Colonic mucosa (tissue), 4 donors: ENCODE measurements around the gene CCDC78. TPM values are rescaled to one million over a fixed set of nuclear protein-coding genes. Genes with fewer than 3 reads are reported as not detected.

Experiments
- DNase-seq: peaks from one replicate; pipeline ENCODE4 v3.0.0-alpha.2; 2020
- H3K27ac ChIP-seq: fragments of 200-600 bp; one replicate; pipeline ENCODE4 v1.8.0; 2021
- H3K27me3 ChIP-seq: fragments of 200-600 bp; one replicate; pipeline ENCODE4 v1.8.0; 2021
- H3K36me3 ChIP-seq: fragments of 200-600 bp; one replicate; pipeline ENCODE4 v1.8.0; 2021
- H3K4me1 ChIP-seq: fragments of 200-600 bp; one replicate; pipeline ENCODE4 v1.8.0; 2021; ENCODE audit warnings: mild to moderate bottlenecking
- H3K4me3 ChIP-seq: fragments of 200-600 bp; one replicate; pipeline ENCODE4 v1.8.0; 2021
- H3K9ac ChIP-seq, 2 donors: one replicate each; pipeline ENCODE4 v1.7.0; 2013; ENCODE audit warnings: control low read depth in 2 of 2, low read depth in 2 of 2, low read length in 2 of 2
- H3K9me3 ChIP-seq: fragments of 200-600 bp; one replicate; pipeline ENCODE4 v1.8.0; 2021
- intact Hi-C: fragments of 100-400 bp; cut with DNase I; formaldehyde crosslinking; loops from one replicate; pipeline ENCODE4 v1.14.1; 2022
- total RNA-seq, 2 donors: library from RNA; stranded (reverse); fragmentation: NEBNext Ultra II Directional in 1 of 2; extraction: Animal tissue kit (Norgen Biotek cat#: 25700) in 1 of 2; gene quantifications; one replicate each; pipeline ENCODE4 v1.2.1, GENCODE V29; 2021
- TF ChIP-seq, protein P1 (sequence below): fragments of 200-600 bp; IDR thresholded peaks from one replicate; pipeline ENCODE4 v1.8.0; 2022; ENCODE audit warnings: antibody characterized with exemption, mild to moderate bottlenecking
- donor health status: healthy.
- donor health status: DM: no; HTN: no; CAD: no.
- donor health status: DM: no; HTN: no; CAD: no.

Gene CCDC78
- total RNA-seq, 2 donors from 2014 or later, result 0.37 to 3.7 TPM

- TF ChIP-seq, protein P1, sequence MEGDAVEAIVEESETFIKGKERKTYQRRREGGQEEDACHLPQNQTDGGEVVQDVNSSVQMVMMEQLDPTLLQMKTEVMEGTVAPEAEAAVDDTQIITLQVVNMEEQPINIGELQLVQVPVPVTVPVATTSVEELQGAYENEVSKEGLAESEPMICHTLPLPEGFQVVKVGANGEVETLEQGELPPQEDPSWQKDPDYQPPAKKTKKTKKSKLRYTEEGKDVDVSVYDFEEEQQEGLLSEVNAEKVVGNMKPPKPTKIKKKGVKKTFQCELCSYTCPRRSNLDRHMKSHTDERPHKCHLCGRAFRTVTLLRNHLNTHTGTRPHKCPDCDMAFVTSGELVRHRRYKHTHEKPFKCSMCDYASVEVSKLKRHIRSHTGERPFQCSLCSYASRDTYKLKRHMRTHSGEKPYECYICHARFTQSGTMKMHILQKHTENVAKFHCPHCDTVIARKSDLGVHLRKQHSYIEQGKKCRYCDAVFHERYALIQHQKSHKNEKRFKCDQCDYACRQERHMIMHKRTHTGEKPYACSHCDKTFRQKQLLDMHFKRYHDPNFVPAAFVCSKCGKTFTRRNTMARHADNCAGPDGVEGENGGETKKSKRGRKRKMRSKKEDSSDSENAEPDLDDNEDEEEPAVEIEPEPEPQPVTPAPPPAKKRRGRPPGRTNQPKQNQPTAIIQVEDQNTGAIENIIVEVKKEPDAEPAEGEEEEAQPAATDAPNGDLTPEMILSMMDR, result no peak
- Histone ChIP-seq H3K4me1 (peaks cover 19% of the 10 kb centered on the region), H3K4me3 (peak overlapping the region; percentile 25), H3K9me3 (no peaks in the 10 kb centered on the region), H3K9ac (peak overlapping the region in 1 of 2 donors; percentile 22), H3K27me3 (no peaks in the 10 kb centered on the region), H3K36me3 (peaks cover 15% of the 10 kb centered on the region), H3K27ac (no peak overlapping the region)
- DNase-seq, result no peak
- intact Hi-C loops, result no loop called here
Observed at GRCh38 chr16:675884-676564, 50.2 kb downstream of the CCDC78 start.

GRCh38 chr16:674968-675883 is 51.0 kb downstream of the CCDC78 start, which contains the start of gene RHBDL1:
TSS of gene RHBDL1 (plus strand) at chr16:675671. CDS start at chr16:675791, 120 bp downstream.
- intact Hi-C loops, result no loop called here
- peaks cover 17% of the 10 kb centered on the region for H3K4me1 ChIP-seq
- no peak for DNase-seq

DNA sequence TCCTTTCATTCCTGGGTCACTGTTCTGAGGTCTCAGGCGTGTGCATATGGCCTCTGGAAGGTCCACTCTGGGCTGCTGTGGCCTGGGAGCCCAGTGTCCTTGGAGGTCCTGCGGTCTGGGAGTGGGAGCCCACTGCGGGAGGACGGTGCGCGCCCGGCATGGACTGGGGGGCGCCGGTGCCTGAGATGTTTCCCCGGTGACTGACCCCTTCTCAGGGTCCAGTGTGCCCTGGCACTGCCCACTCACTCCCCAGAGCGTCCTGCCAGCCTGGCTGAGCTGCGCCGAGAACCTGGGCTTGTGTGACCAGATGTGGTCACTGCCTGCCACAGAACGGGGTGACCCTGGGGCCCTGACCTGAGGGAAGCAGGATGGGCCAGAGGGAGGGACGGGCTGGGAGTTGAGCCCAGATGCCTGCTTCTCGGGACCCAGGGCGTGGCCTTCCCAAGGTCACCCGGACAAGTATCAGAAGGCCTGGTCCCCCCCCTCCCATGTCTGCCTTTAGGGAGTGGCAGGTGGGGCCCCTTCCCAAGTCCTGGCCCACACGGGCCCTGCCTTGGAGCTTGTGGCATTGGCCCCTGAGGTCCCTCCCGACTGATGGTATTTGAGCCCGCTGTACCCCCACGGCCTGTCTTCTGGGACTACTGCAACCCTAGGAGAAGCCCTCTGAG is 51.9 kb downstream of the CCDC78 start:
- Histone ChIP-seq H3K27ac (no peak overlapping the region), H3K27me3 (no peaks in the 10 kb centered on the region), H3K4me3 (no peak overlapping the region), H3K9ac (no peak overlapping the region), H3K4me1 (peaks cover 17% of the 10 kb centered on the region), H3K36me3 (peaks cover 23% of the 10 kb centered on the region), H3K9me3 (no peaks in the 10 kb centered on the region)
- DNase-seq, result no peak
- TF ChIP-seq, protein P1, result no peak
- intact Hi-C loops, result no loop called here

More at GRCh38 chr16:674968-675883, 51.0 kb downstream of the CCDC78 start, which contains the start of gene RHBDL1:
- no peaks in the 10 kb centered on the region for H3K27me3 ChIP-seq
- H3K36me3 ChIP-seq, result peaks cover 18% of the 10 kb centered on the region
- peak within 1 kb of the TSS; percentile 25 for H3K4me3 ChIP-seq
- TF ChIP-seq, protein P1, result no peak
- peak within 1 kb of the TSS; percentile 38 to 55 for H3K9ac ChIP-seq
- H3K9me3 ChIP-seq, result no peaks in the 10 kb centered on the region
- no peak within 1 kb of the TSS for H3K27ac ChIP-seq

DNA sequence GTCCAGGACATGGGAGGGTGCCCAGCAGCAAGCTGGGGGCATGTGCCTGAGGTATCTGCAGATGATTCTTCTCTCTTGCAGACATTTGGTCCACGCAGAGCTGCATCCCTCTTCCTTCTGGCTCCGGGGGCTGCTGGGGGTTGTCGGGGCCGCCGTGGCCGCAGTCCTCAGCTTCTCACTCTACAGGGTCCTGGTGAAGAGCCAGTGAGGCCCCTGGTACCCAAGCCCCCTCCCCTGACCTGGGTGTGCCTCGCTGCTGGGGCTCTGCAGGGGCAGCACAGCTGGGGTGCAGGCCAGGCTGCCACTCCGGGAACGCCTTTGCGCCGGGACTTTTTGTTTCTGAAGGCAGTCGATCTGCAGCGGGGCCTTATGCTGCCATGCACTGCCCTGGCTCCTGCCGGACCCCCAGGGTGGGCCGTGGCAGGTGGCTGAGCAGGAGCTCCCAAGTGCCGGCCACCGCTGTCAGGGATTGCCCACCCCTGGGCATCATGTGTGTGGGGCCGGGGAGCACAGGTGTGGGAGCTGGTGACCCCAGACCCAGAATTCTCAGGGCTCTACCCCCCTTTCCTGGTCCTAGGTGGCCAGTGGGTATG is 52.7 kb downstream of the CCDC78 start:
- Histone ChIP-seq H3K4me1 (peaks cover 19% of the 10 kb centered on the region), H3K9ac (no peak overlapping the region), H3K36me3 (peaks cover 23% of the 10 kb centered on the region), H3K9me3 (no peaks in the 10 kb centered on the region), H3K27ac (no peak overlapping the region), H3K4me3 (no peak overlapping the region), H3K27me3 (no peaks in the 10 kb centered on the region)
- intact Hi-C loops, result no loop called here
- no peak for DNase-seq
- TF ChIP-seq, protein P1, result no peak

- H3K27ac ChIP-seq, result no peak overlapping the region
- DNase-seq, result no peak
- no peaks in the 10 kb centered on the region for H3K9me3 ChIP-seq
- TF ChIP-seq, protein P1, result no peak
- H3K9ac ChIP-seq, result no peak overlapping the region
- peaks cover 23% of the 10 kb centered on the region for H3K36me3 ChIP-seq
- peaks cover 19% of the 10 kb centered on the region for H3K4me1 ChIP-seq
- no peak overlapping the region for H3K4me3 ChIP-seq
- intact Hi-C loops, result no loop called here
- H3K27me3 ChIP-seq, result no peaks in the 10 kb centered on the region
Observed at GRCh38 chr16:672851-673250, 53.4 kb downstream of the CCDC78 start.
